Activated CD4-positive, alpha-beta T cell treated with anti-CD3 and anti-CD28 coated beads for 24 hours (primary cell): ENCODE results near the gene SLIT3.

ENCODE experiments used
- DNase-seq, 2 donors: peaks; one replicate each; pipeline ENCODE4 v3.0.0-alpha.2; 2020; ENCODE audit warnings: low read depth in 2 of 2

SLIT3 gene

GRCh38 chr5:169174923-169175322 is 126.0 kb downstream of the SLIT3 start:
- DNase-seq: no peak

GRCh38 chr5:169173372-169173771 is 127.6 kb downstream of the SLIT3 start:
- DNase-seq: no peak

GRCh38 chr5:169171515-169171914 is 129.4 kb downstream of the SLIT3 start:
- no peak for DNase-seq

- no peak for DNase-seq
These were observed 131.2 kb downstream of the SLIT3 start for GRCh38 chr5:169169783-169170182.

- DNase-seq: no peak
These were observed 132.7 kb downstream of the SLIT3 start for GRCh38 chr5:169168280-169168679.

GRCh38 chr5:169166078-169166477 is 134.9 kb downstream of the SLIT3 start:
- DNase-seq: no peak

- DNase-seq: no peak
These were observed 135.9 kb downstream of the SLIT3 start for GRCh38 chr5:169165052-169165451.

GRCh38 chr5:169164481-169164925 is 136.4 kb downstream of the SLIT3 start:
- DNase-seq: no peak

GRCh38 chr5:169162407-169162806 is 138.5 kb downstream of the SLIT3 start:
- no peak for DNase-seq

GRCh38 chr5:169161022-169161680 is 139.8 kb downstream of the SLIT3 start:
- DNase-seq: no peak

- DNase-seq: no peak
These were observed 140.5 kb downstream of the SLIT3 start for GRCh38 chr5:169160405-169160901.

GRCh38 chr5:169158764-169159163 is 142.2 kb downstream of the SLIT3 start:
- DNase-seq: no peak

GRCh38 chr5:169157064-169157463 is 143.9 kb downstream of the SLIT3 start:
- no peak for DNase-seq

- no peak for DNase-seq
These were observed 146.3 kb downstream of the SLIT3 start for GRCh38 chr5:169154679-169155078.

- no peak for DNase-seq
These were observed 147.5 kb downstream of the SLIT3 start for GRCh38 chr5:169153405-169153804.

GRCh38 chr5:169152946-169153345 is 148.0 kb downstream of the SLIT3 start:
- DNase-seq: no peak

- no peak for DNase-seq
These were observed 148.5 kb downstream of the SLIT3 start for GRCh38 chr5:169152453-169152852.

GRCh38 chr5:169151051-169151805 is 149.7 kb downstream of the SLIT3 start:
- no peak for DNase-seq

- no peak for DNase-seq
These were observed 150.8 kb downstream of the SLIT3 start for GRCh38 chr5:169150108-169150507.

GRCh38 chr5:169149317-169149716 is 151.6 kb downstream of the SLIT3 start:
- DNase-seq: no peak

GRCh38 chr5:169148138-169148740 is 152.7 kb downstream of the SLIT3 start:
- DNase-seq: no peak

- no peak for DNase-seq
These were observed 153.4 kb downstream of the SLIT3 start for GRCh38 chr5:169147534-169147933.

- no peak for DNase-seq
These were observed 154.8 kb downstream of the SLIT3 start for GRCh38 chr5:169146158-169146557.
